ENCODE measurements around the gene IL13.

IL13 gene

DNA sequence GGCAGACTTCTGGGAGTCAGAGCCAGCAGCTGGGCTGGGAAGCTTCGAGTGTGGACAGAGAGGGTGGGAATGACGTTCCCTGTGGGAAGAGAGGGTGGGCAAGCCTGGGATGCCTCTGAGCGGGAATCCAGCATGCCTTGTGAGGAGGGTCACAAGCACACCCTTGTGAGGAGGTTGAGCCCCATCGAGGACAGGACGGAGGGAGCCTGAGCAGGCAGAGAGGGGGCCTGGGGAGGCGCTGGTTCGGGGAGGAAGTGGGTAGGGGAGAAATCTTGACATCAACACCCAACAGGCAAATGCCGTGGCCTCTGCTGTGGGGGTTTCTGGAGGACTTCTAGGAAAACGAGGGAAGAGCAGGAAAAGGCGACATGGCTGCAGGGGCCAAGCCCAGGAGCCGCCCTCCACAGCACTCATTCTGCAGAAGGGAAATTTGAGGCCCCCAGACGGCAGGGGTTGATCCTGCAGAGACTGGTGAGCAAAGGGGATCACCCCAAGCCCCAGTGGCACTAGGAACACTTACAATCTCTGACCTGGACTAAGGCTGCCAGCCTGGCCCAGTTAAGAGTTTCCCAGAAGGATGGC, 1.1 kb upstream of the IL13 start:
- no peak for DNase-seq

GRCh38 chr5:132658381-132659302, 669 bp downstream of the IL13 start:
- no peak for DNase-seq

DNA sequence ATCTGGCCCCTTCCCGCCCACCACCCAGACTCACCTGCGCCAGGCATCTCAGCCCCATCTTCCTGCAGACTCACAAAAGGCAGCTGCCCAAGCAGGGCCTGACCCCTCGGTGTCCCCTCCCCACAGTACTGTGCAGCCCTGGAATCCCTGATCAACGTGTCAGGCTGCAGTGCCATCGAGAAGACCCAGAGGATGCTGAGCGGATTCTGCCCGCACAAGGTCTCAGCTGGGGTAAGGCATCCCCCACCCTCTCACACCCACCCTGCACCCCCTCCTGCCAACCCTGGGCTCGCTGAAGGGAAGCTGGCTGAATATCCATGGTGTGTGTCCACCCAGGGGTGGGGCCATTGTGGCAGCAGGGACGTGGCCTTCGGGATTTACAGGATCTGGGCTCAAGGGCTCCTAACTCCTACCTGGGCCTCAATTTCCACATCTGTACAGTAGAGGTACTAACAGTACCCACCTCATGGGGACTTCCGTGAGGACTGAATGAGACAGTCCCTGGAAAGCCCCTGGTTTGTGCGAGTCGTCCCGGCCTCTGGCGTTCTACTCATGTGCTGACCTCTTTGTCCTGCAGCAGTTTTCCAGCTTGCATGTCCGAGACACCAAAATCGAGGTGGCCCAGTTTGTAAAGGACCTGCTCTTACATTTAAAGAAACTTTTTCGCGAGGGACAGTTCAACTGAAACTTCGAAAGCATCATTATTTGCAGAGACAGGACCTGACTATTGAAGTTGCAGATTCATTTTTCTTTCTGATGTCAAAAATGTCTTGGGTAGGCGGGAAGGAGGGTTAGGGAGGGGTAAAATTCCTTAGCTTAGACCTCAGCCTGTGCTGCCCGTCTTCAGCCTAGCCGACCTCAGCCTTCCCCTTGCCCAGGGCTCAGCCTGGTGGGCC, 1.9 kb downstream of the IL13 start:
- DNase-seq = no peak

DNA sequence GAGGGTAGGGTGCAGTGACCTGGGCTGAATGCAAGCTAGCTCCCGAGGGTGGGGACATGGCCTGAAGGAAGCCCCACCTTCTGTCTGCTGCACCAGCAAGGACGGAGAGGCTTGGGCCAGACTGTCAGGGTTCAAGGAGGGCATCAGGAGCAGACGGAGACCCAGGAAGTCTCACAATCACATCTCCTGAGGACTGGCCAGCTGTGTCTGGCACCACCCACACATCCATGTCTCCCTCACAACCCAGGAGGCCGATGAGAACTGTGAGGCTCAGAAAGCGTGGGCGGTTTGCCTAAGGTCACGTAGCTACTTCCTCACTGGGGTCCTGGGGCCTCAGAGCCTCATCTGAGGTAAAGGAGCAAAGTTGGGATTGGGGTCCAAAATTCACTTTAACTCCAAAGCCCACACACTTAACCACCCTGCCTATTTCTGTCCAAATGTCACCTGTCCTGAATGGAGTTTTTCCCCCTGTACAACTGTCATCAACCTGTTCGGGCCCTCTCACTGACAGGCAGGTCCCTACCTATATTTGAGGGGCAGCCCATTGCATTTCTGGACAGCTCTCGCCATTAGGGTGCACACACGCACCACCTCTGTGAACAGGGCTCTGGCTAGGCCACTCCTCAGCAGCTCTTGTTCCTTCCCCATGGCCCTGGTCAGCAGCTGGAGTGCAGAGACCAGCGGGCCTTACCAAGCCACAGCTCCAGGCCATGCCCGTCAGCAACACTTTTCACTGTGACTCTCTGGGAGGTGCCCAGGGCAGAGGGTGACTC, 3.4 kb downstream of the IL13 start:
- DNase-seq = no peak

DNA sequence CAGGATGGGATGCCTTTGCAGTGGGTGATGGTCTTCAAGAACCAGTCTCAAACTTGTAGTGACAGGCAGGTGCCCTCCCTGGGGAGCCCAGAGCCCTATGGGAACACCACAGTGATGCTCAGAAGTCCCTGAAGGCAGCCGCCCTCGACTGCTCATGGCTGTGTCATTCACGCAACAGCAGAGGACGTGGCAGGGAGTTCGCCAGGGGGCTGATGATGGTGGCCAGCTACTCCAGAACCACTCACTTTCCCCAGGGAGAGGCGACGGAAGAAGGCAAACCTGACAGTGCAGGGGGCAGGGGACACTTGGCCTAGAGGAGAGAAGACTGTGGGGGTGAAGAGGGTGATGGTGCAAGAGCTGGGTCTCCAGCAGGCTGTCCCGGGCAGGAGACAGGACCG, 4.0 kb downstream of the IL13 start:
- DNase-seq = no peak

- no peak for DNase-seq
Measured at GRCh38 chr5:132662925-132663770, 5.2 kb downstream of the IL13 start.

DNA sequence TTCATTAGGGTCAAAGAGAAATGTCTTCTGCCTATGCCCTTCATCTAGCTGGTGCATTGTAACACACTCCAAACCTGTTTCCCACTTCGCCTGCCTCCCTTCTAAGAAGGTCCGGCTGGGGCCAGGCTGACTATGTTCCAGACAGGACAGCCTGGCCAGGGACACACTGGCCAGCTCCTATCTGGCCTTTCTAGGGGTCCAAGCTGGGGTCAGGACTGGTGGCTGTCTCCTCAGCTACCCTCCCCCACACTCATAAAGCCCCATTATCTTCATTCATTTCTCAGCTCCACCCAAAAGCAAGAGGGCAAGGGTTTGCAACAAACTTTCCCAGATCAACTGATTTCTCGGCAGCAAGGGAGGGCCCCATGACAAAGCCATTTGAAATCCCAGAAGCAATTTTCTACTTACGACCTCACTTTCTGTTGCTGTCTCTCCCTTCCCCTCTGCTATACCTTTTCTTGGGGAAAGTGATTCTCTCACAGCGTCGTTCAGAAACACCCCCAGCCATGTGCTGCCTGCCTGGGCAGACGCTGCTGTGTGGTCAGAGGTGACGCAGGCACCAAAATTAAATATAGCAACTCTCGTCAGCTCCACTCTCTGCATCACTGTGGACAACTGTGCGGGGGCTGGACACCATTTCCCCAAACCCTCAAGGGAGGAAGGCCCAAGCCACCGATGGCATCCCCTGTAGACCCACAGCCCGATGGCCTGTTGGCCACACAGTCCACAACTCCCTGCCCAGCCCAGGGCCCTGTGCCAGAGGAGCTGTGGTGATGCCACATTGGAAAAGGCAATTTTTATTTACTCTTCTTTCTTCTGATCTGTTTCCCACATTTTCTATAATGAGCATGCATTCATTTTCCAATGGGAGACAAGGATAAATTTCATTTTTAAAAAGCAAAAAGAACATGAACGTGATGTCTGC, 6.1 kb downstream of the IL13 start:
- DNase-seq = no peak

GRCh38 chr5:132664696-132665209, 6.8 kb downstream of the IL13 start:
- no peak for DNase-seq

DNA sequence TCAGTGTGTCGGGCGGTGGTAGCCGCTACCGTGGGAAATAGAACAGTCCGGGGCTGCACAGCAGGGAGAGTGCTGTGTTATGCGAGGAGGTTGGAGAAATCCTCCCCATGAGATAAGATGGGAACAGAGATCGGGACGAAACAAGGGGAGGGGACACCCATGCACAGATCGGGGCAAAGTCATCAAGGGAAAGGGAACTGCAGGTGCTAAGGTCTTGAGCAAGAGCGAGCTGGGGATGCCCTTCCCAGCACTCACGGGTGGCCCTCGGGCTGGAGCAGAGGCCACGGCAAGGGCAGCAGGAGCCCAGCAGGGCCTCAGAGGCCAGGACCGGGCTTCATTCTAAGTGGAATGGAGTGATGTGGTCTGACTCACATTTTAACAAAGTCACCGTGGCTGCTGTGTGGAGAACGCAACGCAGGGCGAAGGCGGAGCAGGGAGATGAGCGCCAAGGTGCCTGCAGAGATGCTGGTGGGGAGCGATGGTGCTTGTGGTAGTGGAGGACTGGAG, 7.7 kb downstream of the IL13 start:
- DNase-seq = no peak

DNA sequence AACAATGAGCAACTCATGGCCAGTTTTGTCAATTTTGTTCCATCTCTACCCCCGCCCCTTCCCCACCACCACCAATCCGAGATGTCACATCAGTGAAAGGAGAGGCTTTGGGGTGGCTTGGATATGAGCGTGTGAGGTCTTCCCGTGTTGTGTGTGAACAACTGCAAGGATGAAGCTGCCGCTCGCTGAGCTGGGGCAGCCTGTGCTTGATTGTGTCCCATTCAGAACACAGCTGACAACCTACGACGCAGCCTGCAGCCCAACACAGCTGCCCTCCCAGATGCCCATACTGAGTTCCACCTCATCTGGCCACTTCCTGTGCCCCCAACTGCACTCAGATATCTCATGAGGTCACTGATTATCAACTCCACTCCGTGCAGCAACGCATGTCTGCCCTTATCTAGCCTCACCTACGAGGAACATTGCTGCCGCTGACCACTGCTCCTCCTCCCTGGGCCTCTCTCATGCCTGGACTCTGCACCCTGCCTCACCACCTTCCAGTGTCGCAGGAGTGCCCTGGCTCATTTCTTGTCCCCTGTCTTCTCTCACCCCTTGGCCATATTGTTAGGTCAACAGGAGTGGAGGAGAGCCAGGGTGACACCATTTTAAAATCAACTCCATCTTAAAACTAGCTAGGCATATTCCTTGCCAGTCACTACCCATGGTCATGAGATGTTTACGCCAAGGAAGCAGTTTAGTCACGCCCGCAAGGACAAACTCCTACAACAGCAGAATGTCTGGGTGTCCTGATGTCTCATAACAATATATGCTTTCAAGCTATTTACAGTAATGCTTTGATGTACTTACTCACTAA, 8.5 kb downstream of the IL13 start:
- no peak for DNase-seq

DNA sequence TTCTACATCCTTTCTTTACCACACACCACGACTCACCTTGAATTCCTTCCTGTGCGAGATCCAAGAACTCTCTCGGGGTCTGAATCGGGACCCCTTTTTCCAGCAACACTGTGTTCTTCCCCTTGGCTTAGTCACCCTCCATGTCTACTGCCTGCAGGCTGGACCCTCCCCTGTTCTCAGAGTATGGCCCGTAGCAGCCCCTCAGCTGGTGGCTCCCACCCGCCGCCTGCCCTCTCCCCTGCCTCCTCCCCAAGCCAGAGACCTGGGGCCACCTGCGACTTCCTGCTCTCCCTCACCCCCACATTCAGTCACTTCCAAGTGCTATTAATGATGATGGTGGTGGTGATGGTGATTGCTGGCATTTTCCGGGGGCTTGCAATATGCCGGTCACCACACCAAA, 9.3 kb downstream of the IL13 start:
- DNase-seq = no peak

GRCh38 chr5:132667761-132668705, 10.1 kb downstream of the IL13 start:
- no peak for DNase-seq

GRCh38 chr5:132668706-132669454, 10.9 kb downstream of the IL13 start:
- DNase-seq = no peak

GRCh38 chr5:132669455-132669820, 11.5 kb downstream of the IL13 start:
- DNase-seq = no peak

- no peak for DNase-seq
Measured at GRCh38 chr5:132669966-132670882, 12.3 kb downstream of the IL13 start.

- no peak for DNase-seq
Measured at GRCh38 chr5:132671000-132671399, 13.0 kb downstream of the IL13 start.
